SK-N-SH (cell line): ENCODE measurements around the gene FBXL15. TPM values are rescaled to one million over a fixed set of nuclear protein-coding genes. Genes with fewer than 3 reads are reported as not detected.

Source experiments
- CTCF ChIA-PET: fragments of 300-600, 350-600 bp; formaldehyde crosslinking; extraction: SDS; loops from one replicate; lab custom pipeline; 2021; lab: Yijun Ruan, JAX
- POLR2A ChIA-PET: fragments of 350-600 bp; sonication (Branson Sonifier 250); formaldehyde crosslinking; extraction: SDS; loops from one replicate; lab custom pipeline; 2020; ENCODE audit warnings: antibody characterized with exemption, inconsistent platforms; lab: Yijun Ruan, JAX
- DNase-seq: peaks from one replicate; pipeline ENCODE4 v3.0.0; 2012
- H2AFZ ChIP-seq: fragments of 200-600 bp; sonication (generic); 2 replicates; pipeline ENCODE4 v1.8.1; 2016; ENCODE audit warnings: antibody characterized with exemption, mild to moderate bottlenecking, low read depth
- H3F3A ChIP-seq: fragments of 200-600 bp; sonication (generic); replicated peaks from 2 replicates; pipeline ENCODE3; 2016; ENCODE audit warnings: antibody characterized with exemption, mild to moderate bottlenecking; ENCODE audit not compliant: insufficient read depth
- H3K27ac ChIP-seq, 2 experiments: fragments of 200-500 bp in 1 of 2; fragments of 200-600 bp in 1 of 2; sonication (Bioruptor generic) in 1 of 2; sonication (generic), shearing (Covaris generic) in 1 of 2; 2 replicates each; pipeline versions ENCODE4 v1.5.1 to v1.6.1; 2014 to 2016; ENCODE audit warnings: low read depth in 2 of 2, inconsistent platforms in 1 of 2, low read length in 1 of 2, mild to moderate bottlenecking in 1 of 2, mixed read lengths in 1 of 2
- H3K27me3 ChIP-seq: fragments of 200-600 bp; sonication (generic), shearing (Covaris generic); 2 replicates; pipeline ENCODE4 v1.6.1; 2016; ENCODE audit warnings: mixed run types; ENCODE audit not compliant: insufficient read depth
- H3K36me3 ChIP-seq, 2 experiments: fragments of 200-500 bp in 1 of 2; fragments of 200-600 bp in 1 of 2; sonication (Bioruptor generic) in 1 of 2; sonication (generic) in 1 of 2; replicated peaks in 1 of 2; 2 replicates each; pipeline versions ENCODE3 to v1.5.1; 2014 to 2016; ENCODE audit warnings: low read length in 1 of 2, mild to moderate bottlenecking in 1 of 2; ENCODE audit not compliant: insufficient read depth in 2 of 2, control insufficient read depth in 1 of 2
- H3K4me1 ChIP-seq, 2 experiments: fragments of 200-500 bp in 1 of 2; fragments of 200-600 bp in 1 of 2; sonication (Bioruptor generic) in 1 of 2; sonication (generic), shearing (Covaris generic) in 1 of 2; 2 replicates each; pipeline versions ENCODE4 v1.5.1 to v1.6.1; 2014 to 2016; ENCODE audit warnings: low read depth in 1 of 2, low read length in 1 of 2, mixed run types in 1 of 2; ENCODE audit not compliant: insufficient read depth in 2 of 2, control insufficient read depth in 1 of 2
- H3K4me2 ChIP-seq: fragments of 200-600 bp; sonication (generic), shearing (Covaris generic); 2 replicates; pipeline ENCODE4 v1.6.1; 2017; ENCODE audit warnings: mixed run types
- H3K4me3 ChIP-seq, 2 experiments: fragments of 200-500 bp in 1 of 2; fragments of 200-600 bp in 1 of 2; sonication (Bioruptor generic) in 1 of 2; sonication (generic), shearing (Covaris generic) in 1 of 2; 2 replicates each; pipeline versions ENCODE4 v1.5.1 to v1.8.1; 2014 to 2016; ENCODE audit warnings: low read depth in 2 of 2, inconsistent platforms in 1 of 2, low read length in 1 of 2, mild to moderate bottlenecking in 1 of 2, mixed read lengths in 1 of 2, moderate library complexity in 1 of 2
- H3K79me2 ChIP-seq: fragments of 200-600 bp; sonication (generic); 2 replicates; pipeline ENCODE4 v1.8.1; 2017; ENCODE audit warnings: mild to moderate bottlenecking; ENCODE audit not compliant: insufficient read depth
- H3K9ac ChIP-seq: fragments of 200-600 bp; sonication (generic); 2 replicates; pipeline ENCODE4 v1.6.1; 2017; ENCODE audit warnings: mixed run types
- H3K9me2 ChIP-seq: fragments of 200-600 bp; sonication (generic); 2 replicates; pipeline ENCODE4 v1.6.1; 2017; ENCODE audit warnings: mixed run types
- H3K9me3 ChIP-seq: fragments of 200-600 bp; sonication (generic); 2 replicates; pipeline ENCODE4 v1.6.1; 2017; ENCODE audit warnings: mixed run types, mild to moderate bottlenecking, moderate library complexity
- H4K20me1 ChIP-seq: fragments of 200-600 bp; sonication (generic); 2 replicates; pipeline ENCODE4 v1.6.1; 2017; ENCODE audit warnings: mild to moderate bottlenecking, mixed run types; ENCODE audit not compliant: insufficient read depth
- CHD2 ChIP-seq: fragments of 150-350 bp; IDR thresholded peaks from 2 replicates; pipeline ENCODE4 v1.6.1; 2018; ENCODE audit warnings: low read length; ENCODE audit not compliant: partially characterized antibody
- FOSL2 ChIP-seq: IDR thresholded peaks from 2 replicates; pipeline ENCODE4 v1.4.0; 2012; ENCODE audit warnings: low read depth, mild to moderate bottlenecking, moderate library complexity, borderline replicate concordance
- FOXJ3 ChIP-seq: sonication (generic); formaldehyde crosslinking; IDR thresholded peaks from 2 replicates; pipeline ENCODE4 v1.5.1; 2020; ENCODE audit warnings: mild to moderate bottlenecking, missing genetic modification reagents
- GABPA ChIP-seq: IDR thresholded peaks from 2 replicates; pipeline ENCODE4 v1.4.0; 2012; ENCODE audit warnings: low read depth, mild to moderate bottlenecking
- GATA2 ChIP-seq: sonication (generic); formaldehyde crosslinking; IDR thresholded peaks from 2 replicates; pipeline ENCODE4 v1.5.0; 2020; ENCODE audit warnings: mild to moderate bottlenecking, missing genetic modification reagents
- NRF1 ChIP-seq: IDR thresholded peaks from 2 replicates; pipeline ENCODE4 v1.6.1; 2012; ENCODE audit warnings: low read depth, mild to moderate bottlenecking, low read length
- POLR2AphosphoS5 ChIP-seq: IDR thresholded peaks from 2 replicates; pipeline ENCODE4 v1.6.1; 2012; ENCODE audit warnings: low read depth, low read length
- SIN3A ChIP-seq: IDR thresholded peaks from 2 replicates; pipeline ENCODE4 v1.6.1; 2012; ENCODE audit warnings: low read depth, mild to moderate bottlenecking, low read length, moderate library complexity, borderline replicate concordance
- TAF1 ChIP-seq: IDR thresholded peaks from 2 replicates; pipeline ENCODE4 v1.6.1; 2012; ENCODE audit warnings: low read depth, mild to moderate bottlenecking, low read length, moderate library complexity, borderline replicate concordance
- YY1 ChIP-seq: IDR thresholded peaks from 2 replicates; pipeline ENCODE4 v1.4.0; 2012; ENCODE audit warnings: low read depth, mild to moderate bottlenecking
- WGBS: methylation state at CpG from one replicate; pipeline ENCODE4 v1.1.6; 2017; ENCODE audit warnings: low lambda C conversion rate; 5-methylcytosine and 5-hydroxymethylcytosine counted together
- polyA plus RNA-seq, 3 experiments: library from polyadenylated mRNA; depleted of rRNA; stranded (reverse); fragments of >200 nt; gene quantifications; 2 replicates each; pipeline ENCODE4 v1.2.3, GENCODE V29; 2012
- TF ChIP-seq, protein P1 (sequence below): fragments of 150-350 bp; IDR thresholded peaks from 2 replicates; pipeline ENCODE4 v1.6.1; 2017; ENCODE audit warnings: antibody characterized with exemption, low read length, low read depth, borderline replicate concordance
- TF ChIP-seq, protein P2 (sequence below): IDR thresholded peaks from 2 replicates; pipeline ENCODE4; 2012

The FBXL15 gene
- polyA plus RNA-seq, 1 of the 3 experiments (the other 2 are of a cell fraction), result 17.2 TPM

DNA sequence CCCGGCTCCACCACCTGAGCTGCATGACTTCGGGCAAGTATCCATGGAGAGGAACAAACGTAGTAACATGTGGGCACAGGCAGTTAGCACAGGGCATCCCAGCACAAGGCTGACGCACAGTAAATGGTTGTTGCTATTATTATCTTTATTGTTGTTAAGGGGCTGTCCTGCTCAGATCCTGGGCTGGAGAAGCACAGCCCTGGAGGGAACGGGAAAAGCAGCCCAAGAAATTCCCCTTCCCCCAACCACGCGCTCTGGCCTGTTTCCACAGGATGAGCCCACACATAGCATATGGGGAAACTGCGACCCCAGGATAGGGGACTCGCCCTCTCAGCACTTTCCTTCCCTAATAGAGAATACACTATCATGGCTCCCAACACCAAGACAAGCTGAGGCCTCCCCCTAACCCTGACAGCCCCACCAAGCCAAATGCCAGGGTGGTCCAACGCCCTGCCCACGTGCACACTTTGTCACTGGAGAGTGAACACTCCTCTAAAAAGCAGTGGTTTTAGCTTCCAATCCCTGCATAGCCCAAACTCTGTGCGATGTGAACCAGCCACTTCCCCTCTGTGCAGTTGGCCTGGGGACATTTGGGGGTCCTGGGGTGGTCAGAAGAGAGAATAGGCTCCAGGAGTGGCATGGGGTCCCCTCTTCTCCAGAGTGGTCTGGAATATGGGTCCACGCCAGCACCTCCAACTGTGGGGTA lies 13.1 kb upstream of the FBXL15 start:
- Histone ChIP-seq H3K9ac (no peak overlapping the region), H3K9me3 (no peaks in the 10 kb centered on the region), H3K9me2 (no peaks in the 10 kb centered on the region), H3F3A (no peaks in the 10 kb centered on the region), H3K4me1 (peaks cover 0 to 21% of the 10 kb centered on the region in 2 experiments; a peak in 2 of 4 replicates), H3K27ac (no peak overlapping the region), H4K20me1 (no peaks in the 10 kb centered on the region), H3K4me3 (no peak overlapping the region), H3K4me2 (no peak overlapping the region), H2AFZ (no peak overlapping the region), H3K79me2 (no peaks in the 10 kb centered on the region), H3K36me3 (no peaks in the 10 kb centered on the region), H3K27me3 (no peaks in the 10 kb centered on the region)
- no peak for DNase-seq
- 87% methylated on average over 12 of the region's 13 CpGs for WGBS
- ChIA-PET POLR2A (no interaction called here), CTCF (interaction anchor here (0.9 to 16.5 kb wide), 5 partner anchors 9 to 178 kb away, joined by 3 to 359 read pairs (median 29); partner anchors contain the start of genes FBXL15, NFKB2 and PSD)
- TF ChIP-seq YY1 (no peak), GABPA (no peak), FOXJ3 (CRISPR knock-in tag) (no peak)
- TF ChIP-seq, protein P1, sequence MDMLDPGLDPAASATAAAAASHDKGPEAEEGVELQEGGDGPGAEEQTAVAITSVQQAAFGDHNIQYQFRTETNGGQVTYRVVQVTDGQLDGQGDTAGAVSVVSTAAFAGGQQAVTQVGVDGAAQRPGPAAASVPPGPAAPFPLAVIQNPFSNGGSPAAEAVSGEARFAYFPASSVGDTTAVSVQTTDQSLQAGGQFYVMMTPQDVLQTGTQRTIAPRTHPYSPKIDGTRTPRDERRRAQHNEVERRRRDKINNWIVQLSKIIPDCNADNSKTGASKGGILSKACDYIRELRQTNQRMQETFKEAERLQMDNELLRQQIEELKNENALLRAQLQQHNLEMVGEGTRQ, result no peak

GRCh38 chr10:102408131-102408727 lies 12.4 kb upstream of the FBXL15 start:
- Histone ChIP-seq H3K4me1 (peaks cover 0 to 27% of the 10 kb centered on the region in 2 experiments; a peak in 2 of 4 replicates), H3K9ac (no peak overlapping the region), H3K9me2 (no peaks in the 10 kb centered on the region), H3K9me3 (no peaks in the 10 kb centered on the region), H3K27ac (peak overlapping the region in 1 of 2 experiments; percentile 56; a peak in 1 of 4 replicates), H3K36me3 (no peaks in the 10 kb centered on the region), H2AFZ (no peak overlapping the region), H4K20me1 (no peaks in the 10 kb centered on the region)
- POLR2A ChIA-PET, result no interaction called here
- DNase-seq, result no peak
- TF ChIP-seq POLR2AphosphoS5, result no peak
- TF ChIP-seq, protein P2, sequence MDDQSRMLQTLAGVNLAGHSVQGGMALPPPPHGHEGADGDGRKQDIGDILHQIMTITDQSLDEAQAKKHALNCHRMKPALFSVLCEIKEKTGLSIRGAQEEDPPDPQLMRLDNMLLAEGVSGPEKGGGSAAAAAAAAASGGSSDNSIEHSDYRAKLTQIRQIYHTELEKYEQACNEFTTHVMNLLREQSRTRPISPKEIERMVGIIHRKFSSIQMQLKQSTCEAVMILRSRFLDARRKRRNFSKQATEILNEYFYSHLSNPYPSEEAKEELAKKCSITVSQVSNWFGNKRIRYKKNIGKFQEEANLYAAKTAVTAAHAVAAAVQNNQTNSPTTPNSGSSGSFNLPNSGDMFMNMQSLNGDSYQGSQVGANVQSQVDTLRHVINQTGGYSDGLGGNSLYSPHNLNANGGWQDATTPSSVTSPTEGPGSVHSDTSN, result no peak
- no peak for TF ChIP-seq CHD2
- TF ChIP-seq NRF1, result no peak
- TF ChIP-seq TAF1, result no peak
- TF ChIP-seq SIN3A, result no peak
- no peak for TF ChIP-seq FOSL2
- TF ChIP-seq GATA2 (CRISPR knock-in tag), result no peak
- TF ChIP-seq, all 33 proteins: peak for 0
- CTCF ChIA-PET, result interaction anchor here (0.9 to 16.5 kb wide), 5 partner anchors 9 to 178 kb away, joined by 3 to 359 read pairs (median 29); partner anchors contain the start of genes FBXL15, NFKB2 and PSD
- 72% methylated on average over 10 of the region's 14 CpGs for WGBS
- Histone ChIP-seq H3K4me3 (peak overlapping the region; percentile 51 to 61; a peak in 3 of 4 replicates), H3K79me2 (no peaks in the 10 kb centered on the region), H3K27me3 (no peaks in the 10 kb centered on the region), H3K4me2 (peak overlapping the region; percentile 70; the same call in 1 of the 2 replicates), H3F3A (no peaks in the 10 kb centered on the region)
